Right lobe of liver (tissue), 6 donors: ENCODE measurements around the gene ASB4. TPM values are rescaled to one million over a fixed set of nuclear protein-coding genes. Genes with fewer than 3 reads are reported as not detected.

Source experiments
- ATAC-seq, 4 donors: fragments of 200-7000 bp; cut with Tn5 transposase; one replicate each; pipeline ENCODE4 v1.9.1; 2020; ENCODE audit warnings: mild to moderate bottlenecking in 4 of 4, moderate library complexity in 4 of 4
- DNase-seq, 3 donors: peaks; one replicate each; pipeline ENCODE4 v3.0.0-alpha.2; 2020
- H3K27ac ChIP-seq, 3 donors: fragments of 200-600 bp; one replicate each; pipeline ENCODE4 v1.8.0; 2022
- H3K27me3 ChIP-seq, 2 donors: fragments of 200-600 bp; one replicate each; pipeline ENCODE4 v1.8.0; 2022
- H3K36me3 ChIP-seq, 4 donors: fragments of 200-600 bp; sonication (generic) in 1 of 4; one replicate each; pipeline versions ENCODE4 v1.5.1 to v1.8.0; 2017 to 2022; ENCODE audit warnings: control low read depth in 1 of 4
- H3K4me1 ChIP-seq, 4 donors: fragments of 200-600 bp; sonication (generic) in 1 of 4; one replicate each; pipeline versions ENCODE4 v1.5.1 to v1.8.0; 2017 to 2022; ENCODE audit warnings: control low read depth in 1 of 4
- H3K4me3 ChIP-seq, 3 donors: fragments of 200-600 bp; one replicate each; pipeline ENCODE4 v1.8.0; 2022
- H3K9me3 ChIP-seq, 4 donors: fragments of 200-600 bp; sonication (generic) in 1 of 4; one replicate each; pipeline versions ENCODE4 v1.5.1 to v1.8.0; 2017 to 2022; ENCODE audit warnings: control low read depth in 1 of 4
- CTCF ChIP-seq, 4 donors: fragments of 200-600 bp in 3 of 4; fragments of 450-650 bp in 1 of 4; IDR thresholded peaks; one replicate each; pipeline versions ENCODE4 v1.5.1 to v1.8.0; 2016 to 2022; ENCODE audit warnings: antibody characterized with exemption in 4 of 4, mild to moderate bottlenecking in 2 of 4
- POLR2A ChIP-seq: fragments of 450-650 bp; IDR thresholded peaks from one replicate; pipeline ENCODE4 v1.6.1; 2017; ENCODE audit warnings: antibody characterized with exemption, mild to moderate bottlenecking
- WGBS: methylation state at CpG from one replicate; pipeline ENCODE4 v1.1.6; 2018; ENCODE audit warnings: low coverage, low lambda C conversion rate; ENCODE audit not compliant: insufficient coverage; ENCODE audit errors: missing lambda C conversion rate; 5-methylcytosine and 5-hydroxymethylcytosine counted together
- intact Hi-C, 2 donors: fragments of 100-400 bp; cut with DNase I; formaldehyde crosslinking; loops; one replicate each; pipeline versions ENCODE4 v1.11.2 to v1.14.1; 2022
- total RNA-seq, 6 experiments: library from RNA; depleted of rRNA in 2 of 6; stranded (reverse); fragments of >200 nt in 2 of 6; fragmentation: NEBNext Ultra II Directional in 3 of 6; extraction: Animal tissue kit (Norgen Biotek cat#: 25700) in 3 of 6; gene quantifications; one replicate each; pipeline versions ENCODE4 v1.1.0 to v1.2.4, GENCODE V29; 2016 to 2023
- donor health status: DM: no; HTN: yes; CAD: no.
- donor health status: DM: no; HTN: no; CAD: no.
- donor health status: DM: no; HTN: no; CAD: no.
- donor health status: DM: no; HTN: yes; CAD: no.
- donor health status: DM: no; HTN: yes; CAD: no.

ASB4 gene
- total RNA-seq, 6 experiments from 2014 or later, result 0.29 to 3.4 (median 0.49) TPM; not detected in 1

- no peaks in the 10 kb centered on the region for H3K9me3 ChIP-seq
- peaks cover 0 to 10% (median 4%) of the 10 kb centered on the region in 4 donors for H3K4me1 ChIP-seq
- no peak overlapping the region for H3K4me3 ChIP-seq
- H3K27ac ChIP-seq, result no peak overlapping the region
- DNase-seq (no peak), ATAC-seq (no peak)
- 70% methylated on average over 2 of the region's 8 CpGs for WGBS
- no peak for TF ChIP-seq POLR2A
- intact Hi-C loops, result no loop called here
- no peaks in the 10 kb centered on the region for H3K36me3 ChIP-seq
- H3K27me3 ChIP-seq, result no peaks in the 10 kb centered on the region
Measured at GRCh38 chr7:95472581-95473161, 13.1 kb upstream of the ASB4 start.

- H3K36me3 ChIP-seq, result no peaks in the 10 kb centered on the region
- H3K4me1 ChIP-seq, result peaks cover 0 to 10% (median 4%) of the 10 kb centered on the region in 4 donors
- no peak for TF ChIP-seq CTCF (IDR thresholded peaks at IDR 0.05)
- no peak for TF ChIP-seq POLR2A
- H3K9me3 ChIP-seq, result no peaks in the 10 kb centered on the region
- intact Hi-C loops, result no loop called here
- WGBS, result 87% methylated on average over 9 of the region's 9 CpGs
- no peak for DNase-seq
- H3K4me3 ChIP-seq, result no peak overlapping the region
- no peaks in the 10 kb centered on the region for H3K27me3 ChIP-seq
- no peak overlapping the region for H3K27ac ChIP-seq
- ATAC-seq, result no peak
Measured at GRCh38 chr7:95473276-95473985, 12.3 kb upstream of the ASB4 start.

- no peak for DNase-seq
- Histone ChIP-seq H3K4me1 (no peaks in the 10 kb centered on the region), H3K27me3 (no peaks in the 10 kb centered on the region), H3K27ac (peak overlapping the region in 1 of 3 donors; percentile 9), H3K36me3 (no peaks in the 10 kb centered on the region), H3K4me3 (no peak overlapping the region), H3K9me3 (no peaks in the 10 kb centered on the region)
- ATAC-seq, result peak in 1 of 4 donors; percentile 9
- intact Hi-C loops, result no loop called here
- TF ChIP-seq POLR2A (no peak), CTCF (IDR thresholded peaks at IDR 0.05) (no peak)
- WGBS, result 83% methylated on average over 9 of the region's 9 CpGs
Measured at GRCh38 chr7:95476072-95476847, 9.5 kb upstream of the ASB4 start.

GRCh38 chr7:95476904-95477594, 8.7 kb upstream of the ASB4 start:
- TF ChIP-seq POLR2A, result no peak
- peak; percentile 73 to 93 (median 82) for TF ChIP-seq CTCF (IDR thresholded peaks at IDR 0.05)
- H3K4me3 ChIP-seq, result no peak overlapping the region
- H3K27ac ChIP-seq, result no peak overlapping the region
- 10% methylated on average over 11 of the region's 11 CpGs for WGBS
- DNase-seq (peak in 2 of 3 donors; percentile 37 to 71), ATAC-seq (peak; percentile 89 to 94 (median 91))
- intact Hi-C loops, result no loop called here
- no peaks in the 10 kb centered on the region for H3K27me3 ChIP-seq
- H3K36me3 ChIP-seq, result no peaks in the 10 kb centered on the region
- H3K9me3 ChIP-seq, result no peaks in the 10 kb centered on the region
- no peaks in the 10 kb centered on the region for H3K4me1 ChIP-seq
